MM.1S (cell line): ENCODE measurements around the gene NFATC2.
A peak's percentile ranks its signal among the peaks of the same experiment; 100 is the strongest.

ENCODE experiments used
- DNase-seq: peaks from one replicate; pipeline ENCODE4 v3.0.0-alpha.2; 2015
- H2AFZ ChIP-seq: fragments of 300-600 bp; sonication (generic); 2 replicates; pipeline ENCODE4 v1.6.0; 2016; ENCODE audit warnings: antibody characterized with exemption, low read length
- H3F3A ChIP-seq: fragments of 300-600 bp; sonication (generic); 2 replicates; pipeline ENCODE4 v1.6.1; 2016; ENCODE audit warnings: mild to moderate bottlenecking, antibody characterized with exemption, low read length, moderate library complexity, mixed read lengths; ENCODE audit not compliant: insufficient read depth
- H3K27ac ChIP-seq: fragments of 300-600 bp; sonication (generic); 2 replicates; pipeline ENCODE4 v1.5.1; 2016; ENCODE audit warnings: mild to moderate bottlenecking, low read length
- H3K27me3 ChIP-seq: fragments of 300-600 bp; sonication (generic); replicated peaks from 2 replicates; pipeline ENCODE4 v1.6.0; 2016; ENCODE audit warnings: low read length; ENCODE audit not compliant: insufficient read depth
- H3K36me3 ChIP-seq: fragments of 300-600 bp; sonication (generic); replicated peaks from 2 replicates; pipeline ENCODE4 v1.6.1; 2016; ENCODE audit warnings: mild to moderate bottlenecking, low read length, mixed read lengths; ENCODE audit not compliant: insufficient read depth
- H3K4me1 ChIP-seq: fragments of 300-600 bp; sonication (generic); 2 replicates; pipeline ENCODE4 v1.6.1; 2016; ENCODE audit warnings: low read length, mixed read lengths
- H3K4me2 ChIP-seq: fragments of 300-600 bp; sonication (generic); 2 replicates; pipeline ENCODE4 v1.6.0; 2016; ENCODE audit warnings: low read depth, low read length
- H3K4me3 ChIP-seq: fragments of 300-600 bp; sonication (generic); 2 replicates; pipeline ENCODE4 v1.5.1; 2016; ENCODE audit warnings: low read length, mixed read lengths
- H3K79me2 ChIP-seq: fragments of 300-600 bp; sonication (generic); 2 replicates; pipeline ENCODE4 v1.6.1; 2016; ENCODE audit warnings: mixed run types, low read length, mixed read lengths
- H3K9ac ChIP-seq: fragments of 300-600 bp; sonication (generic); 2 replicates; pipeline ENCODE4 v1.6.1; 2016; ENCODE audit warnings: low read length, mixed read lengths
- H3K9me2 ChIP-seq: fragments of 300-600 bp; sonication (generic); replicated peaks from 2 replicates; pipeline ENCODE4 v1.6.1; 2016; ENCODE audit warnings: mild to moderate bottlenecking, low read length, mixed read lengths; ENCODE audit not compliant: insufficient read depth
- H3K9me3 ChIP-seq: fragments of 300-600 bp; sonication (generic); replicated peaks from 2 replicates; pipeline ENCODE4 v1.6.1; 2016; ENCODE audit warnings: mild to moderate bottlenecking, low read length, mixed read lengths; ENCODE audit not compliant: insufficient read depth
- H4K20me1 ChIP-seq: fragments of 300-600 bp; sonication (generic); 2 replicates; pipeline ENCODE4 v1.6.1; 2016; ENCODE audit warnings: mild to moderate bottlenecking, low read length, moderate library complexity, mixed read lengths; ENCODE audit not compliant: insufficient read depth
- EZH2 ChIP-seq: fragments of 300-600 bp; sonication (generic); optimal IDR thresholded peaks from 2 replicates; pipeline ENCODE3; 2017; ENCODE audit warnings: low read depth, mild to moderate bottlenecking, antibody characterized with exemption, low read length, mixed read lengths
- EZH2phosphoT487 ChIP-seq: fragments of 300-600 bp; sonication (generic); IDR thresholded peaks from 2 replicates; pipeline ENCODE4 v1.6.1; 2018; ENCODE audit warnings: antibody characterized with exemption, low read length
- TF ChIP-seq, protein P1 (sequence below): fragments of 300-600 bp; sonication (generic); IDR thresholded peaks from 2 replicates; pipeline ENCODE4 v1.5.1; 2016; ENCODE audit warnings: antibody characterized with exemption, low read length, mixed read lengths

NFATC2 gene

DNA sequence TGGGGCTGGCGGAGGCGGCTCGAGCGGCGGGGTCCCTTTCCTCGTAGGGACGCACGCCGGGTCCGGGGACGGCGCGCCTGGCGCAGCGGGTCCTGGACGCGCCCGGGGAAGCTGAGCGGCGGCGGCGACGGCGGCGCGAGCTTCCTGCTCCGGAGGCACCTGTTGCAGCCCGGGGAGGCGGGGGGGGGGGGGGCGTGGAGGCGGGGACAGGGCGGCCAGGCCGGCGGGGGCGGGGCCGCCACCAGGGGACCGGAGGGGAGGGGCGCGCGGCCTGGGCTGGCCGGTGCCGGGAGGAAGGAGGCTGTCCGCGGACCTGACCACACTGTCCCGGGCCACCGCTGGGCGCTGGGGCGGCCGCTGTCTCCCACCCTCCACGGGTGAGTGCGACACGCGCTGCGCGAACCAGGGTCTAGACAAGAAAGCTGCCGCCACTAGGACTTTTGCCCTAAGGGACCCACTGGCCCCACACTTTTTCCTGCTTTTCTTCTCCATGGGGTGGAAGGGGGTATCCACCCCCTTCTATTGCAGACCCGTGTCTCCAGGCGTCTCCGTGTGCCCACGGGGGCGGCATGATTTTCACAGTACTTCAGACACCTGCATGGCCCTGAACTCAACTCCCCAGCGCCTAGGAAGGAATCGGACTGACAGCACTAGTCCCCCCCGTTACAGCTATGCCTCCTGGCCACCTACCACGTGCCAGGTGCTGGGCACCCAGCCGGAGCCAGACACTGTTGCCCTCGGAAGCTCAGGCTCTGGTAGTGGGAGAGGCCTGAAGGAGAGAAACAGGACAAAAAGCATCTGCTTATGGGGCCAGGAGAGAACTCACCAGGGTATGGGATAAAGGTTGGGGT, at the start of gene NFATC2:
Gene NFATC2, minus strand, starts transcription at position 149 of the 851 bp plus-strand sequence. CDS start 220 bp downstream, outside the sequence.
- peak; percentile 64 for DNase-seq
- Histone ChIP-seq H3K9ac (peak within 1 kb of the TSS; percentile 95), H3K4me3 (peak within 1 kb of the TSS; percentile 86), H3F3A (peaks cover 19% of the 10 kb centered on the region), H3K27ac (peak within 1 kb of the TSS; percentile 80), H3K27me3 (no peaks in the 10 kb centered on the region), H3K4me1 (peaks cover 15% of the 10 kb centered on the region; the same call in 1 of the 2 replicates), H3K9me2 (no peaks in the 10 kb centered on the region), H3K79me2 (peaks cover 40% of the 10 kb centered on the region), H4K20me1 (no peaks in the 10 kb centered on the region), H2AFZ (peak within 1 kb of the TSS; percentile 80), H3K36me3 (no peaks in the 10 kb centered on the region), H3K4me2 (peak within 1 kb of the TSS; percentile 97), H3K9me3 (no peaks in the 10 kb centered on the region)
- TF ChIP-seq EZH2 (no peak), EZH2phosphoT487 (no peak)
- TF ChIP-seq, protein P1, sequence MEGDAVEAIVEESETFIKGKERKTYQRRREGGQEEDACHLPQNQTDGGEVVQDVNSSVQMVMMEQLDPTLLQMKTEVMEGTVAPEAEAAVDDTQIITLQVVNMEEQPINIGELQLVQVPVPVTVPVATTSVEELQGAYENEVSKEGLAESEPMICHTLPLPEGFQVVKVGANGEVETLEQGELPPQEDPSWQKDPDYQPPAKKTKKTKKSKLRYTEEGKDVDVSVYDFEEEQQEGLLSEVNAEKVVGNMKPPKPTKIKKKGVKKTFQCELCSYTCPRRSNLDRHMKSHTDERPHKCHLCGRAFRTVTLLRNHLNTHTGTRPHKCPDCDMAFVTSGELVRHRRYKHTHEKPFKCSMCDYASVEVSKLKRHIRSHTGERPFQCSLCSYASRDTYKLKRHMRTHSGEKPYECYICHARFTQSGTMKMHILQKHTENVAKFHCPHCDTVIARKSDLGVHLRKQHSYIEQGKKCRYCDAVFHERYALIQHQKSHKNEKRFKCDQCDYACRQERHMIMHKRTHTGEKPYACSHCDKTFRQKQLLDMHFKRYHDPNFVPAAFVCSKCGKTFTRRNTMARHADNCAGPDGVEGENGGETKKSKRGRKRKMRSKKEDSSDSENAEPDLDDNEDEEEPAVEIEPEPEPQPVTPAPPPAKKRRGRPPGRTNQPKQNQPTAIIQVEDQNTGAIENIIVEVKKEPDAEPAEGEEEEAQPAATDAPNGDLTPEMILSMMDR, result no peak

- H3K4me3 ChIP-seq, result no peak overlapping the region
- peaks cover 6% of the 10 kb centered on the region for H3K4me1 ChIP-seq
- H4K20me1 ChIP-seq, result no peaks in the 10 kb centered on the region
- no peaks in the 10 kb centered on the region for H3K79me2 ChIP-seq
- no peaks in the 10 kb centered on the region for H3K9me3 ChIP-seq
- TF ChIP-seq, protein P1, result no peak
- TF ChIP-seq EZH2 (no peak), EZH2phosphoT487 (no peak)
- H3K27ac ChIP-seq, result no peak overlapping the region
- DNase-seq, result no peak
- no peaks in the 10 kb centered on the region for H3K9me2 ChIP-seq
- H3F3A ChIP-seq, result no peaks in the 10 kb centered on the region
- no peak overlapping the region for H3K9ac ChIP-seq
- no peaks in the 10 kb centered on the region for H3K36me3 ChIP-seq
- H3K27me3 ChIP-seq, result no peaks in the 10 kb centered on the region
- no peak overlapping the region for H3K4me2 ChIP-seq
- no peak overlapping the region for H2AFZ ChIP-seq
Observed at GRCh38 chr20:51591871-51592270, 49.4 kb upstream of the NFATC2 start.

GRCh38 chr20:51588762-51589161, 46.2 kb upstream of the NFATC2 start:
- no peaks in the 10 kb centered on the region for H3K27me3 ChIP-seq
- no peak for DNase-seq
- H3K4me3 ChIP-seq, result no peak overlapping the region
- no peaks in the 10 kb centered on the region for H3K9me2 ChIP-seq
- H4K20me1 ChIP-seq, result no peaks in the 10 kb centered on the region
- no peak overlapping the region for H3K9ac ChIP-seq
- no peaks in the 10 kb centered on the region for H3K36me3 ChIP-seq
- no peak overlapping the region for H3K4me2 ChIP-seq
- TF ChIP-seq EZH2phosphoT487, result no peak
- TF ChIP-seq, protein P1, result no peak
- TF ChIP-seq EZH2, result no peak
- H3K9me3 ChIP-seq, result no peaks in the 10 kb centered on the region
- H2AFZ ChIP-seq, result no peak overlapping the region
- H3K79me2 ChIP-seq, result no peaks in the 10 kb centered on the region
- H3F3A ChIP-seq, result no peaks in the 10 kb centered on the region
- no peaks in the 10 kb centered on the region for H3K4me1 ChIP-seq
- H3K27ac ChIP-seq, result no peak overlapping the region
